T-helper 1 cell treated with Interleukin-12 subunit alpha and Interleukin-12 subunit beta and Interleukin-4 antibody, amounts not matched to agents 30 μg/mL and 1 μg/mL, for 36 hours (primary cell): Measurements from ENCODE around the gene CAMK2B.
"Not testable (repeated sequence)": the region's sequence is repeated elsewhere in the genome, so short reads cannot be mapped to it uniquely, and the experiment has no call there.

Source experiments
- H3K27ac Mint-ChIP-seq: one replicate; pipeline ENCODE4 v1.8.0; 2021; ENCODE audit warnings: mild to moderate bottlenecking, mixed read lengths
- H3K27me3 Mint-ChIP-seq: one replicate; pipeline ENCODE4 v1.8.0; 2021; ENCODE audit warnings: low read depth, mixed read lengths
- H3K36me3 Mint-ChIP-seq: one replicate; pipeline ENCODE4 v1.8.0; 2021; ENCODE audit warnings: low read depth, mixed read lengths
- H3K4me1 Mint-ChIP-seq: one replicate; pipeline ENCODE4 v1.8.0; 2021; ENCODE audit warnings: low read depth, mixed read lengths
- H3K4me3 Mint-ChIP-seq: one replicate; pipeline ENCODE4 v1.8.0; 2021; ENCODE audit warnings: mild to moderate bottlenecking, moderate library complexity, mixed read lengths
- H3K9me3 Mint-ChIP-seq: one replicate; pipeline ENCODE4 v1.8.0; 2021; ENCODE audit warnings: mixed read lengths

CAMK2B gene

GRCh38 chr7:44185729-44186128 is 139.7 kb downstream of the CAMK2B start:
- H3K9me3 Mint-ChIP-seq = peaks cover 12% of the 10 kb centered on the region

GRCh38 chr7:44184873-44185446 is 140.4 kb downstream of the CAMK2B start:
- Mint-ChIP-seq H3K9me3 (peaks cover 12% of the 10 kb centered on the region), H3K4me1 (no peaks in the 10 kb centered on the region), H3K27me3 (no peaks in the 10 kb centered on the region), H3K36me3 (no peaks in the 10 kb centered on the region), H3K27ac (no peak overlapping the region), H3K4me3 (no peak overlapping the region)

More at GRCh38 chr7:44185729-44186128, 139.7 kb downstream of the CAMK2B start:
- Mint-ChIP-seq H3K4me1 (no peaks in the 10 kb centered on the region), H3K27me3 (no peaks in the 10 kb centered on the region), H3K36me3 (no peaks in the 10 kb centered on the region), H3K27ac (no peak overlapping the region), H3K4me3 (no peak overlapping the region)

- H3K9me3 Mint-ChIP-seq = peaks cover 12% of the 10 kb centered on the region
- H3K27ac Mint-ChIP-seq = no peak overlapping the region
- no peaks in the 10 kb centered on the region for H3K27me3 Mint-ChIP-seq
- H3K4me1 Mint-ChIP-seq = no peaks in the 10 kb centered on the region
- no peaks in the 10 kb centered on the region for H3K36me3 Mint-ChIP-seq
- no peak overlapping the region for H3K4me3 Mint-ChIP-seq
Observed at GRCh38 chr7:44184206-44184872, 141.1 kb downstream of the CAMK2B start.

- no peaks in the 10 kb centered on the region for H3K36me3 Mint-ChIP-seq
- peaks cover 12% of the 10 kb centered on the region for H3K9me3 Mint-ChIP-seq
Observed at GRCh38 chr7:44183386-44183785, 142.0 kb downstream of the CAMK2B start.

GRCh38 chr7:44182827-44183226 is 142.6 kb downstream of the CAMK2B start:
- Mint-ChIP-seq H3K27me3 (peaks cover 4% of the 10 kb centered on the region), H3K27ac (no peak overlapping the region), H3K9me3 (peaks cover 12% of the 10 kb centered on the region), H3K4me1 (no peaks in the 10 kb centered on the region), H3K4me3 (no peak overlapping the region), H3K36me3 (no peaks in the 10 kb centered on the region)

More at GRCh38 chr7:44183386-44183785, 142.0 kb downstream of the CAMK2B start:
- H3K4me1 Mint-ChIP-seq = no peaks in the 10 kb centered on the region
- no peak overlapping the region for H3K4me3 Mint-ChIP-seq
- H3K27me3 Mint-ChIP-seq = peaks cover 4% of the 10 kb centered on the region
- H3K27ac Mint-ChIP-seq = no peak overlapping the region

- no peaks in the 10 kb centered on the region for H3K4me1 Mint-ChIP-seq
- H3K4me3 Mint-ChIP-seq = no peak overlapping the region
- peaks cover 12% of the 10 kb centered on the region for H3K9me3 Mint-ChIP-seq
- peaks cover 4% of the 10 kb centered on the region for H3K27me3 Mint-ChIP-seq
- no peaks in the 10 kb centered on the region for H3K36me3 Mint-ChIP-seq
- no peak overlapping the region for H3K27ac Mint-ChIP-seq
Observed at GRCh38 chr7:44180631-44181030, 144.8 kb downstream of the CAMK2B start.

- Mint-ChIP-seq H3K4me3 (no peak overlapping the region), H3K27me3 (peaks cover 24% of the 10 kb centered on the region), H3K9me3 (peaks cover 5% of the 10 kb centered on the region), H3K36me3 (no peaks in the 10 kb centered on the region), H3K27ac (no peak overlapping the region), H3K4me1 (no peaks in the 10 kb centered on the region)
Observed at GRCh38 chr7:44177570-44178131, 147.7 kb downstream of the CAMK2B start.

GRCh38 chr7:44176486-44176885 is 148.9 kb downstream of the CAMK2B start:
- Mint-ChIP-seq H3K4me3 (no peak overlapping the region), H3K27me3 (peaks cover 27% of the 10 kb centered on the region)

GRCh38 chr7:44175730-44176129 is 149.7 kb downstream of the CAMK2B start:
- Mint-ChIP-seq H3K9me3 (no peaks in the 10 kb centered on the region), H3K27me3 (peaks cover 27% of the 10 kb centered on the region), H3K4me1 (no peaks in the 10 kb centered on the region), H3K27ac (no peak overlapping the region), H3K4me3 (no peak overlapping the region), H3K36me3 (no peaks in the 10 kb centered on the region)

More at GRCh38 chr7:44176486-44176885, 148.9 kb downstream of the CAMK2B start:
- H3K36me3 Mint-ChIP-seq = no peaks in the 10 kb centered on the region
- H3K27ac Mint-ChIP-seq = no peak overlapping the region
- no peaks in the 10 kb centered on the region for H3K9me3 Mint-ChIP-seq
- no peaks in the 10 kb centered on the region for H3K4me1 Mint-ChIP-seq

GRCh38 chr7:44174694-44174948 is 150.8 kb downstream of the CAMK2B start:
- H3K27ac Mint-ChIP-seq, H3K4me1 Mint-ChIP-seq, H3K4me3 Mint-ChIP-seq, H3K36me3 Mint-ChIP-seq, H3K9me3 Mint-ChIP-seq: not testable (repeated sequence)
- H3K27me3 Mint-ChIP-seq = peaks cover 27% of the 10 kb centered on the region

GRCh38 chr7:44173911-44174693 is 151.3 kb downstream of the CAMK2B start:
- peaks cover 27% of the 10 kb centered on the region for H3K27me3 Mint-ChIP-seq
- no peaks in the 10 kb centered on the region for H3K36me3 Mint-ChIP-seq
- no peaks in the 10 kb centered on the region for H3K9me3 Mint-ChIP-seq
- no peak overlapping the region for H3K4me3 Mint-ChIP-seq
- no peak overlapping the region for H3K27ac Mint-ChIP-seq
- no peaks in the 10 kb centered on the region for H3K4me1 Mint-ChIP-seq

GRCh38 chr7:44172803-44173424 is 152.5 kb downstream of the CAMK2B start:
- Mint-ChIP-seq H3K4me3 (no peak overlapping the region), H3K4me1 (peaks cover under 1% of the 10 kb centered on the region), H3K9me3 (no peaks in the 10 kb centered on the region), H3K27me3 (peaks cover 28% of the 10 kb centered on the region), H3K36me3 (no peaks in the 10 kb centered on the region), H3K27ac (no peak overlapping the region)

GRCh38 chr7:44172352-44172751 is 153.0 kb downstream of the CAMK2B start:
- Mint-ChIP-seq H3K27ac (no peak overlapping the region), H3K36me3 (no peaks in the 10 kb centered on the region), H3K27me3 (peaks cover 28% of the 10 kb centered on the region), H3K4me1 (peaks cover 4% of the 10 kb centered on the region), H3K4me3 (no peak overlapping the region), H3K9me3 (no peaks in the 10 kb centered on the region)

GRCh38 chr7:44171901-44172300 is 153.5 kb downstream of the CAMK2B start:
- not testable (repeated sequence) for H3K36me3 Mint-ChIP-seq, H3K4me3 Mint-ChIP-seq, H3K9me3 Mint-ChIP-seq, H3K27ac Mint-ChIP-seq, H3K4me1 Mint-ChIP-seq
- peaks cover 28% of the 10 kb centered on the region for H3K27me3 Mint-ChIP-seq
